Ectodermal cell (in vitro differentiated cells): ENCODE measurements around the gene PRLHR.
A peak's percentile ranks its signal among the peaks of the same experiment; 100 is the strongest.
"Not testable (repeated sequence)": the region's sequence is repeated elsewhere in the genome, so short reads cannot be mapped to it uniquely, and the experiment has no call there.

Experiments
- H3K27ac ChIP-seq: 2 replicates; pipeline ENCODE4 v1.7.0; 2013; ENCODE audit warnings: mild to moderate bottlenecking, low read depth, low read length; ENCODE audit not compliant: insufficient read depth, poor library complexity, severe bottlenecking
- H3K27me3 ChIP-seq: 2 replicates; pipeline ENCODE4 v1.7.0; 2013; ENCODE audit warnings: mild to moderate bottlenecking, low read length; ENCODE audit not compliant: insufficient read depth, control insufficient read depth, poor library complexity, severe bottlenecking
- H3K36me3 ChIP-seq: one replicate; pipeline ENCODE4 v1.7.0; 2013; ENCODE audit warnings: low read length; ENCODE audit not compliant: control insufficient read depth, insufficient read depth
- H3K4me1 ChIP-seq: one replicate; pipeline ENCODE4 v1.7.0; 2013; ENCODE audit warnings: low read length; ENCODE audit not compliant: control insufficient read depth, insufficient read depth
- H3K4me3 ChIP-seq: 2 replicates; pipeline ENCODE4 v1.7.0; 2013; ENCODE audit warnings: low read depth, low read length, control low read depth; ENCODE audit not compliant: insufficient read depth
- H3K9me3 ChIP-seq: 2 replicates; pipeline ENCODE4 v1.7.0; 2013; ENCODE audit warnings: mild to moderate bottlenecking, low read length, moderate library complexity; ENCODE audit not compliant: control insufficient read depth
- WGBS, 2 experiments: methylation state at CpG; one replicate each; pipeline ENCODE4 v1.1.7; 2013; ENCODE audit warnings: missing lambda C conversion rate in 2 of 2; 5-methylcytosine and 5-hydroxymethylcytosine counted together

Gene PRLHR

DNA sequence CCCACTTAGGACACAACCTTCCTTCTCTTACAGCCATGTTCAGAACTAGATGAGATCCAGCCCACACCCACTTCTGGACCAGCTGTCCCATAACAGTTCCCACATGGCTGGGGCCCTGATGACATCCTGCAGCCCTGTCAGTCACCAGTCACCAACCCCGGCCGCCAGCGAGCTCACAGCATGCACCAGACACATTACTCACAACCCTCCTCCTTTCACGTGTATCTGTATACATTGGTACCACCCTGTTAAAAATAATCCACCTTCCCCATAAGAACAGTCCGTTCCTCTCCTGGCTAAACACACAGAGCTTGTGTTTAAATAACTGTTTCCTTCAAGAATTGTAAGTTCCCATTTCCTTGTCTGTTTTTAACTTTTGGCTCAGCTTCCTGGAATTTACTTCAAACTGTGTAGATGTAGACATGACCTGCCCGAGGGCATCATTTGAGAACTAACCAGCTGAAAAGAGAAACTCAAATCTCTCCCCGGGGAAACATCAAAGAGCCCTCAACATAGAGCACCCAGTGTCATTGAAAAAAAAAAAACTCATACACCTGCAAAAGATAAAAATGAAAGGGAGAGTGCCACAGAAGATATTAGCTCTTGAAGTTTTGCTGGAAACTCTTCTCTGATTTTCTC is 26.0 kb upstream of the PRLHR start:
- 77 to 87% methylated on average over 7 of the region's 7 CpGs for WGBS, 2 experiments
- no peak overlapping the region for H3K4me3 ChIP-seq
- H3K27me3 ChIP-seq = no peaks in the 10 kb centered on the region

DNA sequence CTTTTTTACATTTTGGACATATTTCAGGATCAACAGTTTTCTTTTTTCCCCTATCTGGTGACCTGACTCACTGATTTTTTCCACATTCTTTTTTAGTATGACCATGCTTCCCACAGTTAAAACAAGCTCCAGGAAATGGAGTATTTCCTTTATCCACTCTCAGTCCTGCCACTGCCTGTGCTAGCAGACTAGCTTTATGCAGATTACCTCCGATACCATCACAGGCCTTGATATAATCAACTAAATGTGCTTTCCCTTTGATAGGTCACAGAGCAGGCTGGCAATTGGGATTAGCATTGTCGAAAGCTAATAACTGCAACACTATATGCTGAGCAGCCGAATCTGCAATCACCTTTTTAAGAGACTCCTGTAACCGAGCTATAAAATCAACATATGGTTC is 18.4 kb upstream of the PRLHR start:
- H3K27me3 ChIP-seq, H3K36me3 ChIP-seq, H3K4me3 ChIP-seq: not testable (repeated sequence)

More for the DNA sequence above, 26.0 kb upstream of the PRLHR start:
- H3K36me3 ChIP-seq = no peaks in the 10 kb centered on the region
- H3K27ac ChIP-seq = no peak overlapping the region
- H3K4me1 ChIP-seq = peaks cover 5% of the 10 kb centered on the region
- no peaks in the 10 kb centered on the region for H3K9me3 ChIP-seq

DNA sequence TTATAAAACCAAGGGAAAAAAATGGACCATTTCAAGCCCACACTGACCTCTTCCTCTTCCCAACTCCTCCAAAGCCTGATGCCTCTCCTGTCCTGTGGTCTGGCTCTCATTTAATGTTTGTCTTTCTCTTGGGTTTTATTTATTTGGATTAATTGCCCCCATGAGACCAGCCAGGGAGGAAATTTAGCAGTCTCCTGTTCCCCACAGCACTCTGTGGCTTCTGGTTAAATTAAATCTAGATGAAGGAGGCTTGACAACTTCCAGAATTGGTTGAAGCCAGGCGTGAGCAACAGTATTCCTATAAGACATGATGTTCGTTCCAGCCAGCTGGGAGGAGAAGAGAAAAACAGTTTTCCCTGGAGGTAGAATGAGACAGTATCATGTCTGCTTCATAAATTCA is 15.1 kb upstream of the PRLHR start:
- no peaks in the 10 kb centered on the region for H3K27me3 ChIP-seq
- H3K9me3 ChIP-seq = no peaks in the 10 kb centered on the region
- 90 to 95% methylated on average over 2 of the region's 2 CpGs for WGBS, 2 experiments
- no peak overlapping the region for H3K27ac ChIP-seq
- no peaks in the 10 kb centered on the region for H3K36me3 ChIP-seq
- H3K4me1 ChIP-seq = no peaks in the 10 kb centered on the region
- no peak overlapping the region for H3K4me3 ChIP-seq

More for the DNA sequence above, 18.4 kb upstream of the PRLHR start:
- not testable (repeated sequence) for H3K27ac ChIP-seq, H3K9me3 ChIP-seq, H3K4me1 ChIP-seq
- WGBS, 2 experiments = 93% methylated on average over 4 of the region's 4 CpGs

DNA sequence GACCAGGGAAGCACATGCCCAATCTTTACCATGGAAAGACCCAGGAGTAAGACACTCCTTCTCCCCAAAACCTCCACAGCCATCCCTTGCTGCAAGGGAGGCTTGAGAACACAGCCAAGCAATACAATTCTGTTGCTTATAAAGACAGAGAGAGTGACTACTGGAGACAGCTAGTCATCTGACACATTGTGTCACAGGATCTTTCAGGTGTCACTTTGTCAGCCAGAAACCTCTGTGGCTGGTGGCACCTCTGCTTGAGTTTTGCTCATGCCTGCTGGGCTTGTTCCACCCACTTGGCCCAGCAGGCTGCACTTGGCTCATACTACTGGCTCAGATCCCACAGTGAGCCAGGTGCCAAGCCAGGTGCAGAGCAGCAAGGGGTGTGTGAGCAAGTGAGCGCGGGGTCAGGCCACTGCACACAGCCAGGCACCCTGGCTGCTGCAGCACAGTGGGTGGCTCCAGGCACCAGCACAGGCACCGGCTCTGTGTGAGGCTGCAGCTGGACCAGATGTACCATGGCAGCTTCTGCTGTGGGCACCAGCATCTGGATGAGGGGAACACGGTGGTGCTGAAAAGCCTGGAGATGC is 12.4 kb upstream of the PRLHR start:
- 94 to 96% methylated on average over 4 of the region's 4 CpGs for WGBS, 2 experiments
- Histone ChIP-seq H3K27ac (no peak overlapping the region), H3K36me3 (no peaks in the 10 kb centered on the region), H3K9me3 (no peaks in the 10 kb centered on the region), H3K27me3 (no peaks in the 10 kb centered on the region), H3K4me1 (no peaks in the 10 kb centered on the region), H3K4me3 (no peak overlapping the region)

- no peak overlapping the region for H3K27ac ChIP-seq
- WGBS, 2 experiments = 95 to 96% methylated on average over 6 to 8 of the region's 10 CpGs
- no peaks in the 10 kb centered on the region for H3K36me3 ChIP-seq
- no peaks in the 10 kb centered on the region for H3K27me3 ChIP-seq
- no peaks in the 10 kb centered on the region for H3K9me3 ChIP-seq
- no peaks in the 10 kb centered on the region for H3K4me1 ChIP-seq
- H3K4me3 ChIP-seq = no peak overlapping the region
Measured at GRCh38 chr10:118605694-118606093, 10.2 kb upstream of the PRLHR start.

- WGBS, 2 experiments = 1 to 2% methylated on average over 16 of the region's 16 CpGs
- H3K4me3 ChIP-seq = peak overlapping the region; percentile 26
- H3K4me1 ChIP-seq = peaks cover 19% of the 10 kb centered on the region
- H3K9me3 ChIP-seq = no peaks in the 10 kb centered on the region
- no peak overlapping the region for H3K27ac ChIP-seq
- H3K36me3 ChIP-seq = no peaks in the 10 kb centered on the region
- H3K27me3 ChIP-seq = peaks cover 45% of the 10 kb centered on the region
Measured at GRCh38 chr10:118596426-118597124, 1.1 kb upstream of the PRLHR start.

GRCh38 chr10:118595064-118595420 is 406 bp downstream of the PRLHR start:
- Histone ChIP-seq H3K36me3 (no peaks in the 10 kb centered on the region), H3K4me3 (no peak overlapping the region), H3K27ac (no peak overlapping the region), H3K27me3 (peaks cover 45% of the 10 kb centered on the region), H3K9me3 (no peaks in the 10 kb centered on the region), H3K4me1 (peaks cover 19% of the 10 kb centered on the region)
- 22% methylated on average over 22 of the region's 22 CpGs for WGBS, 2 experiments

DNA sequence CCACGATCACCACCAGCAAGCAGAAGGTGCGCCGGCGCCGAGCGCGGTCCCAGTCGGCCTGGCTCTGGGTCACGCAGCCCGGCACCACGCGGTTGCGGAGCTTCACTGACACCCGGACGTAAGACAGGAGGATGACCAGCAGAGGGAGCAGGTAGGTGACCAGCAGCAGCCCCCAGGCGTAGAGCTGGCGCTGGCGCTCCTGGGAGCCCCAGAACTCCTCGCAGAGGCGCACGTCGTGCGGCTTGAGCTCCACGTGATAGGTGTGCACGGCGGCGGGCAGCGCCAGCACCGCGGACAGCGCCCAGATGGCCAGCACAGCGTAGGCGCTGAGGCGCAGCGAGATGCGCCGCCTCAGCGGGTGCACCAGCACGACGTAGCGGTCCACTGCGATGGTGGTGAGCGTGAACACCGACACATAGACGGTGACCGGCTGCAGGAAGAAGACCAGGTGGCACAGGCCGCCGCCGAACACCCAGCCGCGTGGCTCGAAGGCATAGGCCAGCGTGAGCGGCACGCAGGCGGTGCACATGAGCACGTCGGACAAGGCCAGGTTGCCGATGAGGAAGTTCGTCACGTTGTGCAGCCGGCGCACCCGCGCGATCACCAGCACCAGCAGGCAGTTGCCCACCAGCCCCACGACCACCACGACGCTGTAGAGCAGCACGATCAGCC is 920 bp downstream of the PRLHR start:
- Histone ChIP-seq H3K27ac (no peak overlapping the region), H3K4me3 (no peak overlapping the region), H3K36me3 (no peaks in the 10 kb centered on the region), H3K27me3 (peaks cover 45% of the 10 kb centered on the region), H3K4me1 (peaks cover 19% of the 10 kb centered on the region), H3K9me3 (no peaks in the 10 kb centered on the region)
- 15 to 16% methylated on average over 70 of the region's 70 CpGs for WGBS, 2 experiments

DNA sequence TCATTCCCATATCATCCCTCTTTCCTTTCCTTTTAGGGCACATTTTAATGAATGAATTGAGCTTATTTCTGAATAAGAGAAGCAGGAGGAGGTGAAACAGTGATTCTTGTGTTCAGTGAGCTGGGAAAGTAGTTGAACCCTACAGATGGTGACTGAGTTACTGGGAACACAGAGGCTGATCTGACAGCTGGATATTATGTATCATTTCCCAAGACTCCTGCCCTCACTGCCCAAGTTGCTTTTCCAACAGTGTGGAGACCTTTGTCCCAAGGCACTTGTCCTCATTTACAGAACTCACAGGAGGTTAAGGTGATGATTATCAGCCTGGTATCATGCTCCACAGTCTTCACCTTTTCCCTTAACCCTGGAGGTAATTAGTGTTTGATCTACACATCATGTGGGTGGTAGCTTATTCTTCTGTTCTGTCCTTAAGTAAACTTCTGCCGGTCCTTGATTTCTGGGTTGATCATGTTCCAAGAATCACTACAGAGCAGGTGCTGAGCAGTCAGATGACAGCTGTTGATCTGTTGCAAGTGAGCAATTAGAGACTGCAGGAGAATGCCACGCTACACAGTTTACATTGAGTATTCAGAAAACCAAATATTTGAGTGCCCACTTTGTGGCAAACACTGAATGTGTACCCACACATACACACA is 2.6 kb downstream of the PRLHR start:
- H3K9me3 ChIP-seq = no peaks in the 10 kb centered on the region
- H3K36me3 ChIP-seq = no peaks in the 10 kb centered on the region
- H3K27me3 ChIP-seq = peaks cover 45% of the 10 kb centered on the region
- no peak overlapping the region for H3K27ac ChIP-seq
- H3K4me1 ChIP-seq = peaks cover 19% of the 10 kb centered on the region
- WGBS, 2 experiments = 96% methylated on average over 2 of the region's 2 CpGs
- H3K4me3 ChIP-seq = no peak overlapping the region

DNA sequence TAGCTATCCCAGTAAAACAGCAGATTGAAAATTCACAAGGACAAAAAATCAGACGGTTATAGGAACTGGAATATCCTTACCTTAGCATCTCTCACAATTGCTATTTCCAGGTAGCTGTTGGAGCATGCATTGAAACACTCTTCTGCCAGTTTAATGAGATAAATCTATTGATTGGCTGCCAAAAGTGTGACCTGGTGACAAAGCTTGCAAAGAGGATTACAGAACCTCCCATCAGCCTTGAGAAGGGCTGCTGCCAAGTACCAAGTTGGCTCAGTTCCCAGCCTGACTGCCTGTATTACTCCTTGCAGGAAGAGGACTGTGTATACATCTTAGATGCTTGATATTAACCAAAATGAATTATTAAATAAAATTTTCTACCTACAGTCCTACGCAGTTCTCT is 5.1 kb downstream of the PRLHR start:
- Histone ChIP-seq H3K9me3 (no peaks in the 10 kb centered on the region), H3K4me3 (no peak overlapping the region), H3K4me1 (peaks cover under 1% of the 10 kb centered on the region), H3K27ac (no peak overlapping the region), H3K36me3 (no peaks in the 10 kb centered on the region), H3K27me3 (peaks cover 33% of the 10 kb centered on the region)
- 80 to 95% methylated on average over 1 to 2 of the region's 2 CpGs for WGBS, 2 experiments
